GM12864 (cell line): ENCODE results near the gene LY6G6C.

Experiments
- DNase-seq: peaks from one replicate; pipeline ENCODE4 v3.0.0-alpha.2; 2011; ENCODE audit warnings: low read depth
- H3K4me3 ChIP-seq: 2 replicates; pipeline ENCODE4 v1.5.1; 2011; ENCODE audit warnings: mild to moderate bottlenecking, low read depth, low read length, control low read depth
- CTCF ChIP-seq: IDR thresholded peaks from 2 replicates; pipeline ENCODE4 v1.5.1; 2011; ENCODE audit warnings: low read depth, mild to moderate bottlenecking, moderate library complexity, low read length, control low read depth, inconsistent platforms; ENCODE audit errors: missing control alignments

The LY6G6C gene

GRCh38 chr6:31721351-31722020, at the start of gene LY6G6C:
TSS of gene LY6G6C (minus strand) at chr6:31721746. CDS start at chr6:31721679, 67 bp downstream.
- no peak for TF ChIP-seq CTCF
- no peak for DNase-seq
- no peak within 1 kb of the TSS for H3K4me3 ChIP-seq

- H3K4me3 ChIP-seq = no peak overlapping the region
- no peak for DNase-seq
- TF ChIP-seq CTCF = no peak
These were observed 49.3 kb upstream of the LY6G6C start for GRCh38 chr6:31770860-31771259.

GRCh38 chr6:31769684-31770371, 48.3 kb upstream of the LY6G6C start:
- TF ChIP-seq CTCF = peak; percentile 94
- H3K4me3 ChIP-seq = no peak overlapping the region
- DNase-seq = no peak

GRCh38 chr6:31768363-31769257, 47.1 kb upstream of the LY6G6C start:
- TF ChIP-seq CTCF = no peak
- H3K4me3 ChIP-seq = no peak overlapping the region
- no peak for DNase-seq

- no peak overlapping the region for H3K4me3 ChIP-seq
- DNase-seq = no peak
- no peak for TF ChIP-seq CTCF
These were observed 45.6 kb upstream of the LY6G6C start for GRCh38 chr6:31767096-31767645.

GRCh38 chr6:31765910-31766794, 44.6 kb upstream of the LY6G6C start:
- H3K4me3 ChIP-seq = no peak overlapping the region
- no peak for TF ChIP-seq CTCF
- no peak for DNase-seq
